Ureter (tissue), 1 donor: ENCODE measurements around the gene GHITM. TPM values are rescaled to one million over a fixed set of nuclear protein-coding genes. Genes with fewer than 3 reads are reported as not detected.

Experiments used
- DNase-seq: peaks from one replicate; pipeline ENCODE4 v3.0.0-alpha.2; 2020; ENCODE audit warnings: low spot score
- total RNA-seq: library from RNA; stranded (reverse); gene quantifications from one replicate; pipeline ENCODE4 v1.2.4, GENCODE V29; 2023
- donor health status: DM: yes; HTN: yes; CAD: no.

Gene GHITM
- total RNA-seq, 1 donor from 2014 or later = 108 TPM

GRCh38 chr10:84201244-84201606 lies 61.9 kb downstream of the GHITM start:
- no peak for DNase-seq

- DNase-seq = no peak
Observed at GRCh38 chr10:84201682-84202081, 62.4 kb downstream of the GHITM start.

- no peak for DNase-seq
Observed at GRCh38 chr10:84202349-84202748, 63.0 kb downstream of the GHITM start.

Other genes with a start within 250 kb of the GHITM start
- gene GPR15LG, start 34.3 kb downstream of the GHITM start, total RNA-seq = 29.2 TPM
- 1.5 TPM for gene CDHR1, start 55.0 kb downstream of the GHITM start, total RNA-seq
- gene LRIT2, start 86.0 kb downstream of the GHITM start, total RNA-seq = not detected
- gene LRIT1, start 102.0 kb downstream of the GHITM start, total RNA-seq = not detected
- not detected for gene RGR, start 105.5 kb downstream of the GHITM start, total RNA-seq
- 75.4 TPM for gene CCSER2, start 189.1 kb downstream of the GHITM start, total RNA-seq